ENCODE measurements around the gene PITPNC1.

Gene PITPNC1

GRCh38 chr17:67566656-67567055 is 189.6 kb downstream of the PITPNC1 start:
- Histone ChIP-seq H3K4me2 (no peak overlapping the region), H2AFZ (ENCODE audit: low read depth) (no peak overlapping the region), H3K27me3 (ENCODE audit: insufficient read depth, low read depth) (no peaks in the 10 kb centered on the region), H3K36me3 (ENCODE audit: insufficient read depth) (no peaks in the 10 kb centered on the region), H3K27ac (no peak overlapping the region), H3K9ac (no peak overlapping the region), H3K4me1 (ENCODE audit: low read depth, poor library complexity, severe bottlenecking) (no peaks in the 10 kb centered on the region), H4K20me1 (ENCODE audit: insufficient read depth) (no peaks in the 10 kb centered on the region), H3K4me3 (IDR thresholded peaks at IDR 0.05; ENCODE audit: insufficient read depth, low read depth, low read length) (no peak overlapping the region), H3K79me2 (ENCODE audit: insufficient read depth, low read depth) (no peaks in the 10 kb centered on the region)
- TF ChIP-seq, protein P1, sequence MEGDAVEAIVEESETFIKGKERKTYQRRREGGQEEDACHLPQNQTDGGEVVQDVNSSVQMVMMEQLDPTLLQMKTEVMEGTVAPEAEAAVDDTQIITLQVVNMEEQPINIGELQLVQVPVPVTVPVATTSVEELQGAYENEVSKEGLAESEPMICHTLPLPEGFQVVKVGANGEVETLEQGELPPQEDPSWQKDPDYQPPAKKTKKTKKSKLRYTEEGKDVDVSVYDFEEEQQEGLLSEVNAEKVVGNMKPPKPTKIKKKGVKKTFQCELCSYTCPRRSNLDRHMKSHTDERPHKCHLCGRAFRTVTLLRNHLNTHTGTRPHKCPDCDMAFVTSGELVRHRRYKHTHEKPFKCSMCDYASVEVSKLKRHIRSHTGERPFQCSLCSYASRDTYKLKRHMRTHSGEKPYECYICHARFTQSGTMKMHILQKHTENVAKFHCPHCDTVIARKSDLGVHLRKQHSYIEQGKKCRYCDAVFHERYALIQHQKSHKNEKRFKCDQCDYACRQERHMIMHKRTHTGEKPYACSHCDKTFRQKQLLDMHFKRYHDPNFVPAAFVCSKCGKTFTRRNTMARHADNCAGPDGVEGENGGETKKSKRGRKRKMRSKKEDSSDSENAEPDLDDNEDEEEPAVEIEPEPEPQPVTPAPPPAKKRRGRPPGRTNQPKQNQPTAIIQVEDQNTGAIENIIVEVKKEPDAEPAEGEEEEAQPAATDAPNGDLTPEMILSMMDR (conservative IDR thresholded peaks at IDR 0.05; ENCODE audit: low read depth, low read length) = no peak

DNA sequence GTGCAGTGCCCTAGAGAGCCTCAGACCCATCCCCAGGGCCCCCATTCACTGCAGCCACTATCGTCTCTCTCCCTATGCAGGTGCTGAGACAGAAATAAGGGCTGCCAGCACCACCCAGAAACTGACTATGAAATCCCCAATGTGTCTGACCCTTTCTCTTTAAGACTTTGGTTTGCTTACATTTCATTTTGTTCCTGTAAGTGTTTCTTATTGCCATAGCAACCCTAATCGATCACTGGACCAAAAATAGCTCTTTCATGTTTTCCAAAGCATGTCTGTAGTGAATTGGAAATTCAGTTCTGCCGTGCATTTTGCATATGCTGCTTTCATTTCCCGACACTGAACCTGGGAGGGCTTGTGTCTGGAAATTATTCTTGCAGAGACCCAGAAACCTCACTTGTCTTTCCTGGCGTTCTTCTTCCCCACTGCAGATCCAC is 192.0 kb downstream of the PITPNC1 start:
- H2AFZ ChIP-seq (ENCODE audit: low read depth) = no peak overlapping the region
- H3K27ac ChIP-seq = no peak overlapping the region
- TF ChIP-seq, protein P1 (conservative IDR thresholded peaks at IDR 0.05; ENCODE audit: low read depth, low read length) = no peak
- H3K27me3 ChIP-seq (ENCODE audit: insufficient read depth, low read depth) = no peaks in the 10 kb centered on the region
- no peaks in the 10 kb centered on the region for H4K20me1 ChIP-seq (ENCODE audit: insufficient read depth)
- no peak overlapping the region for H3K4me3 ChIP-seq (IDR thresholded peaks at IDR 0.05; ENCODE audit: insufficient read depth, low read depth, low read length)
- no peak overlapping the region for H3K4me2 ChIP-seq
- H3K9ac ChIP-seq = no peak overlapping the region
- no peaks in the 10 kb centered on the region for H3K36me3 ChIP-seq (ENCODE audit: insufficient read depth)
- no peaks in the 10 kb centered on the region for H3K79me2 ChIP-seq (ENCODE audit: insufficient read depth, low read depth)
- no peaks in the 10 kb centered on the region for H3K4me1 ChIP-seq (ENCODE audit: low read depth, poor library complexity, severe bottlenecking)

- Histone ChIP-seq H3K4me3 (IDR thresholded peaks at IDR 0.05; ENCODE audit: insufficient read depth, low read depth, low read length) (no peak overlapping the region), H3K27me3 (ENCODE audit: insufficient read depth, low read depth) (no peaks in the 10 kb centered on the region), H3K4me2 (no peak overlapping the region), H2AFZ (ENCODE audit: low read depth) (no peak overlapping the region), H3K27ac (no peak overlapping the region), H3K36me3 (ENCODE audit: insufficient read depth) (no peaks in the 10 kb centered on the region), H4K20me1 (ENCODE audit: insufficient read depth) (no peaks in the 10 kb centered on the region), H3K4me1 (ENCODE audit: low read depth, poor library complexity, severe bottlenecking) (no peaks in the 10 kb centered on the region), H3K9ac (no peak overlapping the region), H3K79me2 (ENCODE audit: insufficient read depth, low read depth) (no peaks in the 10 kb centered on the region)
- TF ChIP-seq, protein P1 (conservative IDR thresholded peaks at IDR 0.05; ENCODE audit: low read depth, low read length) = no peak
These were observed 192.8 kb downstream of the PITPNC1 start for GRCh38 chr17:67569873-67570272.

GRCh38 chr17:67570797-67571196 is 193.7 kb downstream of the PITPNC1 start:
- no peaks in the 10 kb centered on the region for H4K20me1 ChIP-seq (ENCODE audit: insufficient read depth)
- no peak overlapping the region for H3K27ac ChIP-seq
- no peak overlapping the region for H3K9ac ChIP-seq
- no peak overlapping the region for H2AFZ ChIP-seq (ENCODE audit: low read depth)
- no peak overlapping the region for H3K4me2 ChIP-seq
- H3K4me3 ChIP-seq (IDR thresholded peaks at IDR 0.05; ENCODE audit: insufficient read depth, low read depth, low read length) = no peak overlapping the region
- no peaks in the 10 kb centered on the region for H3K4me1 ChIP-seq (ENCODE audit: low read depth, poor library complexity, severe bottlenecking)
- H3K36me3 ChIP-seq (ENCODE audit: insufficient read depth) = no peaks in the 10 kb centered on the region
- H3K27me3 ChIP-seq (ENCODE audit: insufficient read depth, low read depth) = no peaks in the 10 kb centered on the region
- TF ChIP-seq, protein P1 (conservative IDR thresholded peaks at IDR 0.05; ENCODE audit: low read depth, low read length) = no peak
- no peaks in the 10 kb centered on the region for H3K79me2 ChIP-seq (ENCODE audit: insufficient read depth, low read depth)
